ENCODE measurements around the gene SORBS2. TPM values are rescaled to one million over a fixed set of nuclear protein-coding genes. Genes with fewer than 3 reads are reported as not detected.

Gene SORBS2
- total RNA-seq, 2 donors from 2014 or later: 28.0 to 77.4 TPM

DNA sequence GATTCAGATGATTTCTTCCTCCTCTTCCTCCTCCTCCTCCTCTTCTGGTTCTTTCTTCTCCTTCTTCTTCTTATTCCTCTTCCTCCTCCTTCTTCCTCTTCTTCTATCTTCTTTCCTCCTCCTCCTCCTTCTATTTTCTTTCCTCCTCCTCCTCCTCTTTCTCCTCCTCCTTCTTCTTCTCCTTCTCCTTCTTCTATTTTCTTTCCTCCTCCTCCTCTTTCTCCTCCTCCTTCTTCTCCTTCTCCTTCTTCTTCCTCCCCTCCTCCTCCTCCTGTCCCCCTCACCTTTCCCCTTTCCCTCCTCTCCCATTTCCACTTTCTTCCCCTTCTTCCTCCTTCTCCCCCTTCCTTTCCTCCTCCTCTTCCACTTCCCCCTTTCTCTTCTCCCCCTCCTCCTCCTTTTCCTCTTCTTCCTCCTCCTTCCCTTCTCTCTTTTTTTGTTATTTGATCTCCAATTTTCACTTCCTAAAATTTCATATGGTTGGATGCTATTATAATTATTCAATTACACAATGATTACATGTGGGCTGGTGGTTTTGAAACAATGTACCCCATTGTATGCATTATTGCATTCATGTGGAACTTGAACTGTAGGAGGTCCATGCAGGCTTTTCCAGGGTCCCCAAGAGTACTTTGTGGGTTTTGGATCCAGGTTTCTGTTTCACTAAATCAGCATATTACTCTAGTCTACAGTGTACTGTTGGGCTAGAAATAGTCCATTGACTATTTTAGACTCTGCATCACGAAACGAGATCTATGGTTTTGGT lies 68.1 kb downstream of the SORBS2 start:
- H3K9me3 ChIP-seq: no peaks in the 10 kb centered on the region
- H3K9ac ChIP-seq (ENCODE audit: low read depth in 2 of 2, low read length in 2 of 2): no peak overlapping the region
- TF ChIP-seq, protein P1, sequence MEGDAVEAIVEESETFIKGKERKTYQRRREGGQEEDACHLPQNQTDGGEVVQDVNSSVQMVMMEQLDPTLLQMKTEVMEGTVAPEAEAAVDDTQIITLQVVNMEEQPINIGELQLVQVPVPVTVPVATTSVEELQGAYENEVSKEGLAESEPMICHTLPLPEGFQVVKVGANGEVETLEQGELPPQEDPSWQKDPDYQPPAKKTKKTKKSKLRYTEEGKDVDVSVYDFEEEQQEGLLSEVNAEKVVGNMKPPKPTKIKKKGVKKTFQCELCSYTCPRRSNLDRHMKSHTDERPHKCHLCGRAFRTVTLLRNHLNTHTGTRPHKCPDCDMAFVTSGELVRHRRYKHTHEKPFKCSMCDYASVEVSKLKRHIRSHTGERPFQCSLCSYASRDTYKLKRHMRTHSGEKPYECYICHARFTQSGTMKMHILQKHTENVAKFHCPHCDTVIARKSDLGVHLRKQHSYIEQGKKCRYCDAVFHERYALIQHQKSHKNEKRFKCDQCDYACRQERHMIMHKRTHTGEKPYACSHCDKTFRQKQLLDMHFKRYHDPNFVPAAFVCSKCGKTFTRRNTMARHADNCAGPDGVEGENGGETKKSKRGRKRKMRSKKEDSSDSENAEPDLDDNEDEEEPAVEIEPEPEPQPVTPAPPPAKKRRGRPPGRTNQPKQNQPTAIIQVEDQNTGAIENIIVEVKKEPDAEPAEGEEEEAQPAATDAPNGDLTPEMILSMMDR (IDR thresholded peaks at IDR 0.05): no peak
- no peaks in the 10 kb centered on the region for H3K27me3 ChIP-seq
- no peak overlapping the region for H3K27ac ChIP-seq
- intact Hi-C loops (cut with DNase I): no loop called here
- no peak for DNase-seq
- no peaks in the 10 kb centered on the region for H3K4me1 ChIP-seq
- H3K4me3 ChIP-seq: no peak overlapping the region
- H3K36me3 ChIP-seq: no peaks in the 10 kb centered on the region

DNA sequence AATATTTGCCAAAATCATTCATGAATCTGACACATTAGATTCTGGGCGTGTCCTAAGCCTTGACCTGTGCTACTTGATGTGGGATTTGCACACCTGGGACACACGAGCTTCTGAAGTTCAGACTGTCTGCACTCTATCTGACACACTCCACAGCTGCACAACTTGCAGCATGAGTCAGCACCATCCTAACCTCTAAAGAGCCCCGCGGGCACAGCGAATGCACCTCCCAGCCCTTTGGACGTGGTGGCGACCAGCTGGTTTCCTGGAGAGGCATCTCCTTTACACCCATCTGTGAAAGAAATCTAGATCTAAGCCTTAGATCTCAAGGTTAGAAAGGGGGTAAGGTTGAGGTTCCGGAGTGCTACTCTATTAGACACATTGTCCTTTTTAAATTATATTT lies 69.2 kb downstream of the SORBS2 start:
- H3K4me3 ChIP-seq: no peak overlapping the region
- no peaks in the 10 kb centered on the region for H3K9me3 ChIP-seq
- H3K4me1 ChIP-seq: no peaks in the 10 kb centered on the region
- H3K9ac ChIP-seq (ENCODE audit: low read depth in 2 of 2, low read length in 2 of 2): no peak overlapping the region
- DNase-seq: no peak
- H3K27ac ChIP-seq: no peak overlapping the region
- intact Hi-C loops (cut with DNase I): no loop called here
- H3K27me3 ChIP-seq: no peaks in the 10 kb centered on the region
- TF ChIP-seq, protein P1 (IDR thresholded peaks at IDR 0.05): no peak
- no peaks in the 10 kb centered on the region for H3K36me3 ChIP-seq

DNA sequence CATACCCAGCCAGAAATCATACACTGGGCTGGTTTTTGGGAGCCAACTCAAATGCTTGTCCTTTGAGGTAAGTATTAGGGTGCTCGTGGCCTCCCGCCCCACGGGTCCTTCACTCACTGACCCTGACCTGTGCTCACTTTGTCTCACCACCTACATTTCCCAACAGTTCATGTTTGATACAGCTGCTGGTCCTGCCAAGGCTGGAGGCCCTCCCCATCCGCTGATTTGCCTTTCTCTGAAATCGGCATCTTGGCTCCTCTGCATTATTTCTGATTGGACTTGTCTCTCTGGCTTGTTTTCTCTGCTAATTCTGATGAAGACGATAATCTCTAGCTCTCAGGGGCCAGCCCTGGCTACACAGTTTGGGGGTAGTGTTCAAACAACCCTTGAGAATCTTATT lies 70.2 kb downstream of the SORBS2 start:
- Histone ChIP-seq H3K9me3 (no peaks in the 10 kb centered on the region), H3K27ac (no peak overlapping the region), H3K27me3 (no peaks in the 10 kb centered on the region), H3K4me1 (no peaks in the 10 kb centered on the region), H3K9ac (ENCODE audit: low read depth in 2 of 2, low read length in 2 of 2) (no peak overlapping the region), H3K36me3 (no peaks in the 10 kb centered on the region), H3K4me3 (no peak overlapping the region)
- DNase-seq: no peak
- TF ChIP-seq, protein P1 (IDR thresholded peaks at IDR 0.05): no peak
- intact Hi-C loops (cut with DNase I): no loop called here

DNA sequence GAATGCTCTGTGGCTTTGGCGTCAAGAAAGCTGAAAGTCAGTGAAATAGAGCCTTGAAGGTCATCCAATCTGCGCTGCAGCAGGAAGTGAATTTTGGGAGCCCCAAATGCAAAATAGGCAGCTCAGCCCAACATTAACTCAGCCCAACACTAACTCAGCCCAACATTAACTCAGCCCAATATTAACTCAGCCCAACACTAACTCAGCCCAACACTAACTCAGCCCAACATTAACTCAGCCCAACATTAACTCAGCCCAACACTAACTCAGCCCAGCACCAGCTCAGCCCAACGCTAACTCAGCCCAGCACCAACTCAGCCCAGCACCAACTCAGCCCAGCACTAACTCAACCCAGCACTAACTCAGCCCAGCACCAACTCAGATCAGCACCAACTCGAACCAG lies 71.5 kb downstream of the SORBS2 start:
- no peak overlapping the region for H3K27ac ChIP-seq
- H3K9ac ChIP-seq (ENCODE audit: low read depth in 2 of 2, low read length in 2 of 2): no peak overlapping the region
- intact Hi-C loops (cut with DNase I): no loop called here
- H3K36me3 ChIP-seq: no peaks in the 10 kb centered on the region
- no peaks in the 10 kb centered on the region for H3K9me3 ChIP-seq
- TF ChIP-seq, protein P1 (IDR thresholded peaks at IDR 0.05): no peak
- H3K4me1 ChIP-seq: no peaks in the 10 kb centered on the region
- no peak overlapping the region for H3K4me3 ChIP-seq
- no peak for DNase-seq
- H3K27me3 ChIP-seq: no peaks in the 10 kb centered on the region

DNA sequence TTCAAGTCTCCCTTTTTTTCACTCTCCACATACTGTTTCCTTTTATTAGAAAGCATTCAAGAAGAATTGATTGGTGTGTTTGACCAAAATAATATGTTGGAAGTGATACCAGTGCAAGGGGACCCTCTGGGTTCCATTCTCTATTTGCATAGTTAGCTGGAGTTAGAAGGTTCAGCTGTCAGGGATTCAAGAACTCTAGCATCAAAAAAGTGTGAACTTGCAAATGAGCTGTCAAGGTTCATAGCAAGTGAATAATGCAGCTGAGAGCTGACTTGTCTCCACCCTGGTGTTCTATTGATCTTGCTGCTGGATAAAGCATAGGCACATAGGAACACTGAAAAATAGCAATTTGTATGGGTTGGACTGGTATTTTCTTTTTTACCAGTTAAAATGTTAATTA lies 73.2 kb downstream of the SORBS2 start:
- H3K27ac ChIP-seq: no peak overlapping the region
- intact Hi-C loops (cut with DNase I): no loop called here
- no peak for DNase-seq
- H3K9ac ChIP-seq (ENCODE audit: low read depth in 2 of 2, low read length in 2 of 2): no peak overlapping the region
- H3K36me3 ChIP-seq: no peaks in the 10 kb centered on the region
- TF ChIP-seq, protein P1 (IDR thresholded peaks at IDR 0.05): no peak
- H3K27me3 ChIP-seq: no peaks in the 10 kb centered on the region
- no peaks in the 10 kb centered on the region for H3K9me3 ChIP-seq
- no peak overlapping the region for H3K4me3 ChIP-seq
- no peaks in the 10 kb centered on the region for H3K4me1 ChIP-seq
